GM15510 (cell line): Measurements from ENCODE around the gene TOM1L2.

Experiments used
- POLR2A ChIP-seq: IDR thresholded peaks from 3 replicates; pipeline ENCODE4 v1.6.1; 2011; ENCODE audit warnings: borderline replicate concordance; ENCODE audit not compliant: insufficient read length; ENCODE audit errors: extremely low read depth

The TOM1L2 gene

DNA sequence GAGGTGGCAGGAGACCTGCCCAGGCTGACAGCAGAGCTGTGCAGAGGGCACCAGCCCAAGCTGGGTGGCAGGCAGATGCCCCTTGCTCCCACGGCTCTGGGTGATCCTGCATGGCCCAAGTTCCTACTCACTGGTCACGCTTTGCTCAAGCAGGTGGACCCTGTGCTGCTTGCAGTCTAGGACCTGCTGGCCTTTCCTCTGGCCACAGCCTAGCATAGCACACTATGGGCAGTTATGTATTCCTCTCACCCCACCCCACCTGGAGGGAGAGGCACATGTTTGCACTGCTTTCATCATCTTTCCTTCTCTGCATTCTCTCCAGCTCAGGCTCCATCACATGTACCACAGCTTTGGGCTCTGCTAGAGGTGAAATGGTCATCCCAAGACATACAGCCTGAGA is 115.8 kb downstream of the TOM1L2 start:
- TF ChIP-seq POLR2A: no peak

DNA sequence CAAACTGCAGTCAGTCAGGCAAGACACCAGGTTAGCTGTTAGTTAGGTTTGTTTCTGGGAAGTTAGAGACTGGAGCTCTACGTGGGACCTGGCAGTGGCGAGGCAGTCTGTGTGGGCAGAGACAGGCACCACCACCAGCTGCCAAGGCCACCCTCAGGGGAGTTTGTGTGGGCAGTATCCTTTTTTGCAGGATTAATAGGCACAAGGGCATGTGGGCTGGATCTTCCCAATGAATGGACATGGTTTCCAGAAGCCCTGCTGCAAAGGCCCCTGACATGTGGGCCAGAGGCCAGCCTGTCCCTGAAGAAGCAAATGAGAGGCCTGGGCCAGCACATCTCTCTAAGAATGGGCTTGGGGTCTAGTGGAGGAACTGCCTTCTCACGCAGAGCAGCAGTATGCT is 116.2 kb downstream of the TOM1L2 start:
- TF ChIP-seq POLR2A: no peak

DNA sequence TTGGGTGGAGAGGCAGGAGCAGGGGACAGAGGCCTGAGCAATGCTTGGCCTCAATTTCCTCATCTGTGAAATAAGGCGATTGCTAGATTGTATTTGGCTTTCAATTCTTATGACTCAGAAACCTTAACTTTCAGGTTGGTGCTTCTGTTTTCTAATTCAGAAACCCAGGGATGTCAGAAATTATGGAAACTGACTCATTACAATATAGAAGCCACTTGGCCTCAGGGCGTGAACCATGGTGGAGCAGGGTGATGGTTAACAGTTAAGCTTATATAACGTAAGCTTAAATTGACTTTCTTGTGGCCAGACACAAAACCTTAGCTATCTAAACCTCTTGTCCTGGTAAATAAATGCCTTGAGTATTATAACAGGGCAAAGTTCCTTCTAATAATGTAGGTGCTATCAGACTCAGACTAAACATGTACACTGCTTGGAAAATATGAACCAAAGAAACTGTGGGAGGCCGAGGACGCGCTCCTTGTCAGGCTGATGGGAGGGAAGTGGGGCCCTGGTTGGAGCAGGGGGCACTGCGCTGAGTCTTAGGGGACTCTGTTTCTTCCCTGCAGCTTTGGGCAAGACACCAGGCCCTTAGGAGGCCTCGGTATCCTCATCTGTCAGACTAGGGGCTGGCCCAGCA is 118.3 kb downstream of the TOM1L2 start:
- no peak for TF ChIP-seq POLR2A

DNA sequence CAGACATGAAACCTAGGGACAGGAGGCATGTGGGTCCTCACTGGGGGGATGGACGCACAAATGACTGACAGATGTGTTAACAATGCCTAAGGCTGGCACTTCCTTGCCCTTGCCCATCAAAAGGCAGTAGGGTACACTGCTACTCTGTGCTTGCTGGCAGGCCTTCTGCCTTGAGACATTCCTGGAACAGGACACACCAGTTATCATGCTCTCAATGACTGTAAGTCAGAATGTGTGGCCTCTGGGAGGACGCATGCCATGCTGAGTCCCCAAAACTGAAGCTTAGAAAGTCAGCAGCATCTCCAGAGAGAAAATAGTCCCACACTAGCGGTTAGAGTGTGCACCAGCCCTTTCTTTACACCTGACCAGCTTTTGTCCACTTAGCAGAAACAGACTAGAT is 119.3 kb downstream of the TOM1L2 start:
- no peak for TF ChIP-seq POLR2A

DNA sequence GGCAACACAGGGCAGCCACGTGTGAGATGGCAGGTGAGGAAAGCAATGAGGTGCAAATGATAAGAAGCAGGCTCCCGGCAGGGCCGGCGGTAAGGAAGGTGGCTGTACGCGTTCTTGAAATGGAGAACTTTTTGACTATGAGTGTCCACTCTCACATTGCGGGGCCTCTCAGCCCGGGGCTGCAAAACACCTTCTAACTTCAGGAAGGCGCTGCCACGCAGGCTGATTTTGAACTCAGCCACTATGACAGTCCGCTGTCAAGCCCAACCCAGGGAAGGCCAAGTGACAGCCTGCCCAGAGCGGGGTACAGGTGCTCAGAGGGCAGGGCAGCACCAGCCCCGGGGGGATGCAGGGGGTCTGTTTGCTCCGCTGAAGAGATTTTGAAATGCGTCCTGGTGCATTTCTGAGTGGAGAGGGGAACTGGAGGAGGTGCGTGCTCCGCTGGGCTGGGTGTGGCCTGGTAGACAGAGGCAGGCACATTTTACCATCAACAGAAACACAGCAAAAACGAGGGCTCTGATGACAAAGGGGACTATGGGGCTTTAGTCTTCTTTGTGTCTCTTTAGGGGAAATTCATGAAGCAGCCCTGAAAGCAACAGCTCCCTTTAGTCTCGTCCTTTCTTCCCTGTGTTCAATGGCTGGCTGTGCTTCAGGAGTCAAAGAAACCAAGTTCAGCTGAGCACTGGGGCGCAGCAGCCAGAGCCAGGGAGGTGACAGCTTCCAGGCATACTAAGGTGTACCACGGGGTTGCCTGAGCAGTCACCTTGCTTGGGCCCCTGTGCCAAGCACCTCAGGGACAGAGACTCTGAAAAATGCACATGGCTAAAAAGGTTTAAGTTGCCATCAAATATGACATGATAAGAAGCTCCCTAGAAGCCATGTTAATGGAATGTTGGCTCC is 120.8 kb downstream of the TOM1L2 start:
- TF ChIP-seq POLR2A: no peak

DNA sequence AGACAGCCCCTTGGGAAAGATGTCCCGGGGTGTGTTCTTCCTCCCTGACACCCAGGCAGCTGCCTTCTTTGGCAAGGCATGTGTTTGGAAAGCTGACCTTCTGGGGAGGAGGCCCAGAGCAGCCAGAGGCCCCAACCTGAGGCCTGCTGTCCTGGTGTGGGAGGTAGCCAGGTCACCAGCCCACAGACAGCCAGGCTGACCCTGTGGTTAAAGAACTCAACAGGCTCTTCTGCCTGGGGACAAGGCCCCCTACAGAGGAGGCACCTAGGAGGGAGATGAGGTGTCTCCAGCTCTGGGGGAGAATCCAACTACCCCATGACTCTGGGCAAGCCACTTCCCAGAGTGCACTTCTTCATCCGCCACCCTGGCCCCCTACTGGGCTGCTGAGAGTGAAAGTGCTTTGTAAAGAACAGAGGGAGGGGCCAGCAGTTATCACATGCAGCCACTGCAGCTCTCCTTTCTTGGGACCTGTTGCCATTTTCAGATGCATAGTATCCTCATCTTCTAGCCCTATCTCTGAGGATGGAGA is 122.3 kb downstream of the TOM1L2 start:
- no peak for TF ChIP-seq POLR2A

DNA sequence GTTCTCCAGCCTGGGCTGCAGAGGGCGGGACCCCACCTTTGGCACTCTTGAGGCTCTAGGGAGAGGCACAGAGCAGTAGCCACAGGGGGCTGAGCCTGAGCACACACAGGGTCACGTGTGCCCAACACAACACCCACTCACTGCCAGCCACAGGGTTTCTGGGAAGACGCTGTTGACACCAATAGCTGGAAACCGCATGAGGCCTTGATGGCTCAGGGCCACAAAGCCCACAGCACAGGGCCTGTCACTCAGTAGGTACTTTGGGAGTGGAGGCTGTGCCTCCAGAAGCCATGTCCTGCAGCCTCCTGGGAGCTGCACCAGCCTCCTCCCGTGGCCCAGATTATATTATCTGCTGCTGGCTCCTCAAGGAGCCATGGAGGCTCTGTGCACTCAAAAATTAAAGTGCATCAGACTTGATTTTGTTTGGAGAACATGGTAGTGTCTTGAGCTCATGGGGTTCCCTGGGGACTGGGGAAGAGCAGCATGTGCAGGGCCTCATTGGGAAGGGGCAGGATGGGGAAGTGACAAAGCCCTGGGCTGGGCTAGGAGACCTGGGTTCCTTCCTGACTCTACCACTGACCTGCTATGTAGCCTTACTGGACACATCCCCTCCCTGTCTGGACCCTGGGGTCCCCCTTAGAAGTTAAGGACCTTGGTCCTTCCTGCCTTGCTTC is 122.9 kb downstream of the TOM1L2 start:
- TF ChIP-seq POLR2A: no peak

DNA sequence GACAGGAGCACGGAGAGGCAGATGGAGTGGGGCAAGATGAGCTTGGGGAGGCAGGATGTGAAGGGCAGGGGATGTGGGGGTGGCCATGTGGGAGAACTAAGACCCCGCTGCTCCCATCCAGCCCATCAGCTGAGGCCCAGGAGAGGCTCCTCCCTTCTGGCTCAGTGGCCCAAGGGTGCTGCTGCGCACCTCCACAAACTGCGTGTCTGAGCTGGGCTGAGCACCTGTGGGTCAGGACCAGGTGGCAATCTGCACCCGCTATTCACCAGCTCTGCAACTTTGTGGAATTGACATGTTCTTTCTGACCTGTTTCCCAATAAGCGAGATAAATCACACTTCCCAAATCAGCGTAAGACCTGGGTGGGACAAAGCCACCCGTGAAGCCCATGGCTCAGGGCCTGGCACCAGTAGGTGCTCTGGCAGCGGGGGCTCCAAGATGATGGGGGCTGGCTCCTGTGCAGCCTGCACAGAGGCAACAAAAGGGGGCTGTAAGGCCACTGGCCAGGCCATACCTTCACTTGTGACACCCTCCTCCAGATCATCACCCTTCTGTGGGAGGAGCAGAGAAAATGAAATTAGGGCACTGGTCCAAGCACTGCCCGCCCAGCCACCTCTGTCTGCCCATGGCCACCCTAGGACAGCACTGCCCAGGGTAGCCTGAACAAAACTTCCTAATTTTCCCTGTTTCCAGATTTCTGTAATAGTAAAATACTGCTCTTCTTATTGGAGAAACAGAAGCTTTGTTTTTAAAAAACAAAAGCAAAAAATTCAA is 123.7 kb downstream of the TOM1L2 start:
- TF ChIP-seq POLR2A: no peak

DNA sequence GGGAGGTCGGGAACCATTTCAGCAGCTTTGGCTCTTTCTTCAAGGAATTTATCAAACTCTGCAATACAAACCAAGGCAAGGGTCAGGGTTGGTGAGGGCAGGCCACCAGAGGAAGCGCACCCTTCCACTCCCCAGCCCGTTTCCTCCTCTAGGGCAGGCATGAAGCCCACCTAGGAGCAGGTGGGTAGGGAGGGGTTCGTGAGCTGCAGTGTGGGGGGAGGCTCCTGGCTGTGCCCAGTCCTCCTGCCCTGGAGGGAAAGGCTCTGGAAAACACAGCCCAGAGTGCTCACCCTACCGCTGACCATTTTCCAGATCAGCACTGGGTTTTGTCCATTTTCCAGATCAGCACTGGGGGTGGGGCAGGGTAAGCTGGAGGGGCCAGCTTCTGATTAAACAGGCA is 124.5 kb downstream of the TOM1L2 start:
- TF ChIP-seq POLR2A: no peak

DNA sequence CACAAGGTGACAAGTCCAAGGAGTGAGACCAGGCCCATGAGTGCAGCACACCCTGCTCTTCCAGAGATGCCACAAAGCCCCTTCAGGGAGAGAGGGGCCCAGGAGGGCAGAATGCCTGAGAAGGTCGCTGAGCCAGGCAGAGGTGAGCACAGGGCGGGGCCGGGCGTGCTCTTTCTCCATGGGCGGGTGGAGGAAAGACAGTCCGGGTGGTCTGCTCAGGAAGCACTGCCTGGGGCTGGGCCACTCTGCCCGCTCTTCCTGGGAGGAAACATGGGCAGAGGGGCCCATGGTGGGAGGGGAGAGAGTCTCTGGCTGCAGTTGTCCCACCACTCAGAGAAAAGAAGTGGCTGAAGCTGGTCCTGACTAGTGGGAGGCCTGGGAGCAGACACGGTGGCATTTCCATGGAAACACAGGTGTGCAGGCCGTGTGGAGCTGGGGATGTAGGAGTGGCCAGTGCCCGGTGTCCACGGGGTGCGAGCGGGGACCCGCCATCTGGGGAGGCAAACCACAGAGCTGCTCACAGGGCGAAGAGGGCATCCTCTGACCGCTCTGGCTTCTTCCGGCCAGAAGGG is 125.0 kb downstream of the TOM1L2 start:
- no peak for TF ChIP-seq POLR2A

DNA sequence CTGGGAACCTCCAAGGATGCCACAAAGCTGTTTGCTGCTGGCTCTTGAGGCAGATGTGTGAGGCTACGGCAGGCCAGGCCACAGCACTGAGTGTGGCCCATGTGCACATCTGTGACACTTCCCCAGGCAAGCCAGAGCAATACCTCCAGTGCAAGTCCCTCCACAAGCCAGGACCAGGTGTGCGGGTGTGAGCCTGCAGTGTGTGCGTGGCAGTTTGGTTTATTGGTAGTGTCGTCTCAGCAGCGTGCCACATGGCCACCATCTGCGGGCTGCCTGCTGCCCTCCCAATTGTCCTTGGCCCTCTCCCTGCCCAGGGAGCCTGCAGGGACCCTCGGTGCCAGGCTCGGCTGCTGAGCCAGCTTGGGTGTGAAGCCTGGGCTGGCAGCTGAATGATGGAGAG is 125.6 kb downstream of the TOM1L2 start:
- TF ChIP-seq POLR2A: no peak

DNA sequence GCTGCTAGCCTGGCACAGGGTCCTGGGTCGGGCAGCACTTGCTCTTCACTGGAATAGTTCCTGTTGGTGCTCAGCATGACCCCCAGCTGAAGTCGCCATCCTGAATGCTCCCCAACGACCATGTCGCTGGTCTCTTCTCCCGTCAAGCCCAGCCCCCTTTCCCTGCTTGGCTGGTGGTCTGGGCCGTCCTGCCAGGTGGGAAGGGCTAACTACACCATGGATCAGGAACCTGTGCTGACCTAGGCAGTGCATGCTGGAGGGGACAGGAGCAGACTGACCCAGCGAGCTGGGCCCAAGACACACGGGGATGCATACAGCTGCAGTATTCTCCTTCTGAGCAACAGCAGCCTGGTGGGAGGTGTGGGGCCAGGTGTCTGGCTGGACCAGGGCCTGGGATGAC is 126.2 kb downstream of the TOM1L2 start:
- no peak for TF ChIP-seq POLR2A

DNA sequence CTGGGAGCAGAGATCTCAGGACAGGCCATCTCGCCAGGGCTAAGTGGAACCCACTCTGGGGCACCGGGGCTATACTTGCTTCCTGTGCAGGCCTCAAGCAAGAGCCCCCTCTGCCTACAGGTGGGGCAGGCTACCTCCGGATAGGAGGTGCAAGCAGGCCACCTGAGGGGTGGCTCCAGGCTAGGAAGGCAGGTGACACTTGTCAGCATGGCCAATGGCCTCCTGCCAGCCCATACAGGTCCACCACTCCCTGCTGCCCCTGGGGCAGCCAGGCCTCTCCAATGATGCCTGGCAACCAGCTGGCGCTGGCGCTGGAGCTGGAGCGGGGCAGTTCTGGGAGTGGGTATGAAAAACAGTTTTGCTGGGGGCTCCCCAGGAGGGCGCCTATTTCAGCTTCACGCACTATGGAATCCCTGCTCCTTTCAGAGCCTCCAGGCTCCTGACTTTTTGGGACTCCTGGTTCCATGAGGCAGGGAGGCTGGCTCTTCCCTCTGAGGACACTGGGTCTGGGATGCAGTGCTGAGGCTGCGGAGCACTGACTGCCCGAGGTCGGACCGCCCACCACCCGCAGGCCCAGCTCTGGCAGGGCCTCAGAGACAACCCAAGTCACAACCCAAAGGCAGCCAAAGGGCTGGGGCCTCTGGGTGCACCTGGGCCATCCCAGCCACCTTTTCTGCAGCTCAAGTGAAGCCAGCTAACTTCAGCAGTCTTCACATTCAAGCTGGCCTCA is 127.0 kb downstream of the TOM1L2 start:
- TF ChIP-seq POLR2A: no peak

DNA sequence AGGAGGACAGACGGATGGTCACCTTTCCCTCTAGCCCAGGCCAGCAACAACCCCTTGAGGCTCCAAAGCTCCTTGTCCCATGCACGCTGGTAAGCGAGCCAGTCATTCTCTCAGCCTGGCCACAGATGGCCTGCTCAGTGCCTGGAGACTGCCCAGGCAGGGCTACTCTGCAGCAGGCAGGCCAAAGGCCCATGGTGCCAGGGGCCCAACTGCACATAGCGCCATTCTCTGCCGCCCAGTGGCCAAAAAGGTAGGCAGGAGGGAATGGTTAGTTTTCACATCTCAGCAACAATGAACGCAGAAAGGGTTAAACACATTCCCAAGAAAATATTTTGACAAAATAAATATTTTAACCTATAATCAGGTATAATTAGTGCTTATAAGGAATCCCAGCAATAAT is 127.7 kb downstream of the TOM1L2 start:
- no peak for TF ChIP-seq POLR2A
